HG03139 (cell line): Measurements from ENCODE around the gene MPP2.
"Not testable (repeated sequence)": the region's sequence is repeated elsewhere in the genome, so short reads cannot be mapped to it uniquely, and the experiment has no call there.

Experiments used
- ATAC-seq: cut with Tn5 transposase; IDR thresholded peaks from one replicate; pipeline ENCODE4 v1.9.1; 2021; ENCODE audit not compliant: unreplicated experiment

MPP2 gene

DNA sequence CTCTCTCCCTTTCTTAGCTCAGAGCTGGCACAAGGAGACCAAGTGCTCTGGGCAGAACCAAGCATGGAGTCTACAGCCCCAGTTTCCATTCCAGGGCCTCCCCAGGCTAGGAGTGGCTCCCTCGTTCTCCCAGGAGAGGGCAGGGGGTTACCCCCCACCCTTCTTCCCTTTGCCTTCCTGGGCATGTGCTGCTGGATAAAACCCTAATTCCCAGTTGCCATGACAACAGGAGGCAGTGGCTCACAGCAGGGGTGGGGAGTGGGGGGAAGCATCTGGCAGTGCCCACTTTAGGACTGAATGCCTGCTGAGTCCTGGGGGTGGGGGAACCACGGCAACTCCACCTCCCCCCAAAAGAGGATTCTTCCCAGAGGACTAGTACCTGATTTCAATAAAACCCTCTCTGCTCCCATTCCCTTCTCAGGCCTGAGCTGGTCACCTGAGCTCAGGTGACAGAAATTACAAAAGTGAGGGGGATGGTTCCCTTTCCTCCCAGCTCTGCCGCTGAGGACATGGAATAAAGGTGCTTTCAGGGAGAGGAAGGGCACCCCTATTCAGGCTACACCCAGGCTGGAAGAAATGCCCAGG, 1.8 kb downstream of the MPP2 start:
- no peak for ATAC-seq

DNA sequence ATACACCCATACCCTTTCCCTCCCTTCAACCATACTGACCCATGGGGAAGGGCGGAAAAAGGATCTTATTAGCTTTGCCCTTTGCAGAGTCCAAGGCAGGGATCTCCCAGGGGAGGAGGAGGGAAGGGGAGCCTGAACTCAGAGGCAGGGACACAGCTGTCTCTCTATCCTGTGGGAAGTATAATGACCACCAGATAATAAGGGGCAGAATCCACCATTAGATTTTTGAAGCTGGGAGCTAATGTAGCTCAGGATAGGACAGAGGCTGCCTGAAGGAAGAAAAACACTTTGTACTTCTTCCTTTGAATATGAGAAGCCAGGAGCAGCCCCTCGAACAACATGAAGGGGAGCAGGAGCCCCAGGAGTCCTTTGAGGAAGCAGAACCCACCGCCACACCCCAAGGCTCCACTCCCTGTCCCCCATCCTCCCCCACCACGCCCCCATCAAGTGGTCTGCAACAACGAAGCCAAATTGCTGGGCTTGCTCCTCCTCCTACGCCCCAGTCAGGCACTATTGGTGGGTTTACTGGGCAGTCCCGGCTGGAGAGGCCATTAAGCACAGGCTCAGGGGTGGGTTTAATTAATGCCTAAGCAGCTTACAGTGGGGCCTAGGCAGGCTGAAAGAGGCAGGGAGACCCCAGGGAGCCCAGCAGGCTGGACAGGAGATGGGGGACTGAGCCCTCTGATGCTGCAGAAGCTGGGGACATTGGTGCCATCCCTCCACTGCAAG, 5.3 kb downstream of the MPP2 start:
- no peak for ATAC-seq

DNA sequence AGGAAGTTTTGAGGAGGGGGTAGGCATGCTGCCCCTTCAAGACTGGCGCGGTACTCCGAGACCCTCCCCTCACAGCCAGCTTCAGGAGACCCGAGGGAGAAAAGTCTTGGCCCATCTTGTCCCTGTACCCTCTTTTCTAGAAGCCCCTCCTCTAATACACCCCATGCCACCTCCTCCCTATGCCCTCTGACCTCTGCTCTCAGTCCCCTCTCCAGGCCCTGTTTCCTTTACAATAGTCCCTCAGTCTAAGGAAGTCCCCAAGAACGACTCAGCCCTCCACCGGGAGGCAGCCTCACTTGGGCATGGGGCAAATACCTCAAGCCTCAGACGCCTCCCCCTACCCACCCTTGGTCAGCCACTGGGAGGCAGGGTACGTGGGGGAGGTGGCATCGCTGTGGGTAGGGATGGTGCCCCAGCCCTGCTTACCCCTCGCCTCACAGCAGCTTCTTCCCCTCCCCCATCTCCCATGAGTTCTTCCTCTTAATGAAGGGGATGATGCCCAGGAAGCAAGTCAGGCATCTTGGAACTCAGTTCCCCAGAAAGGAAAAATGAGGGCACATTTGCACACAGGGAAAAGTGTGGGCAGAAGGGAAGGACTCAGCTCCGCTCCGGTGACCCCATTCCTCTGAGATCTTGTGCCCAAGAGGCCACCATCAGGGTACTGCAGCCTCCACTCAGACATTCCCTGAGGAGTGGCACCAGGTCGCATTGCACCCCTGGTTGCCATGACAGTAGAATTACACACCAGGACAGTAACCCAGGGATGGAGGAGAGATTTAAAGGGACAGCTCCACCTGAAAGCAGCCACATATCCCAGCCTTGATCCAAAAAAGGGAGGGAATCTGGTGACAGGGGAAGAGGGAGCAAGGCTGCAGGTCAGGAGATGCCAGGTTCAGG, 6.2 kb downstream of the MPP2 start:
- no peak for ATAC-seq

DNA sequence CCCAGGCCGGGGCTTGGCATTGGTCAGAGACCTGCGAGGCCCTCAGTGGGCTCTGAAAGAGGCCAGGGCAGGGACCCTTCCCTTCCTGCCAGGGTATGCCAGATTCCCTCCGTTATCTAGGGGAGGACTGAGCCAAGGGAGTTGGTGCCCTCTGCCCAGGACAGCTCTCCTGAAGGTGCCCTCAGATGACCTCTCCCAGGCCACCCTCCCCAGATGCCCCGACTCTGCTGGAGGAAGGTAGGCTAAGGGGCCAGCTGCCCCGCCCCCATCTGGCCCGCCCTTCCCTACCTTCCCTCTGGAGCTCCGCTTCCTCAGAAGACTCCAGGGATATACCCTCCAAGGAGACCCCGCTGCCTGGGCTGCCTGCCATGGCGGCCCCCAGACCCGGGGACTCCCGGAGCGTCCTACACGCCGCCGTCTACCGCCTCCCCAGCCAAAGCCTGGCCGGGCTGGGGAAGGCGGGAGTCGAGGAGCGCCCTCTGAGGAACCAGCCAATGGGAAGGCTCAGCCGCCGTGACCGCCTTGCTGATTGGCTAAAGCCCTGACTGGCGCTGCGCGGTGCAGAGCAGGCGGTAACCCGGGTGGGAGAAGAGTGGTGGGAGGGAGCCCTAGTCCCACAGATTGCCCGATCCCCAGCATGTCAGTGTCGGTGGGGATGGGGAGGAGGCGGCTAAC, 7.0 kb downstream of the MPP2 start:
- ATAC-seq = no peak

DNA sequence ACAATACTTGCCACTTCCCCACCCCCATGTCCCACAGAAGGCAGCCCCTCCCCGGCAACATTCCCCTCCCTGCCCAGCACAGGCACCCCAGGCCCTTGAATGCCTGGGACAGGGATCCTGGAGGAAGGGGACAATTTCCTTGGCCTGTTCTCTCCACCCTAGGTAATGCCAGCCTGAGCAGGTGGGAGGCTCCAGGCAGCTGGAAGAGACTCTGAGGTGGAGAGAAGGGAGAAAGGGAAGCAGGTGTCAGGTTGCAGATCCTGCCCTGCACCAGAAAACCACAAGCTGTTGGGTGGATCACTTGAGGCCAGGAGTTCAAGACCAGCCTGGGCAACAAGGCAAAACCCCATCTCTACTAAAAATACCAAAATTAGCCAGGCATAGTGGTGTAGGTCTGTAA, 8.9 kb downstream of the MPP2 start:
- no peak for ATAC-seq

DNA sequence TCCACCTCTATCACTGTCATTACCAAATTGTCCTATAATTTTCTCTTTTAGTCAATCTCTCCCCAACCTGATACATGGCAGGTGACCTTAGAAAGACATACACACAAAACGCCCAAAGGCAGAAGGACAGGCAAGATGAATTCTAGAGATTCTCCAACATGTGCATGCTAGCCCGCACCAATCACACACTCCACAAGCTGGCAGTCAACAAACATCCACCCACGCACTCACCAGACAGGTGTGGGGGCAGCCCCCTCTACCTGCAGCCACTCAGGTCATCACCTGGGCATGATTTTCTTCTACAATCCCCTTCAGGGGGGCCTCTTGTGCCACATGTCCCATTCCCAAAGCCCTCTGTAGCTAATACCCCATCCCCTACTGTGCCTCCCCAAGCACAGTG, 9.5 kb downstream of the MPP2 start:
- no peak for ATAC-seq

DNA sequence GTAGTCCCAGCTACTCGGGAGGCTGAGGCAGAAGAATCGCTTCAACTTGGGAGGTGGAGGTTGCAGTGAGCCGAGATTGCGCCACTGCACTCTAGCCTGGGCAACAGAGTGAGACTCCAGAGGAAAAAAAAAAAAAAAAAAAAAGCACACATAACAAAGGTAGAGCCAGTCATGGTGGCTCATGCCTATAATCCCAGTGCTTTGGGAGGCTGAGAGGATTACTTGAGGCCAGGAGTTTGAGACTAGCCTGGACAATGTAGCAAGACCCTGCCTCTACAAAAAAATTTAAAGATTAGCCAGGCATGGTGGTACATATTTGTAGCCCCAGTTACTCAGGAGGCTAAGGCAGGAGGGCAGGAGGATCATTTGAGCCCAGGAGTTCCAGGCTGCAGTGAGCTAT, 12.8 kb downstream of the MPP2 start:
- not testable (repeated sequence) for ATAC-seq

DNA sequence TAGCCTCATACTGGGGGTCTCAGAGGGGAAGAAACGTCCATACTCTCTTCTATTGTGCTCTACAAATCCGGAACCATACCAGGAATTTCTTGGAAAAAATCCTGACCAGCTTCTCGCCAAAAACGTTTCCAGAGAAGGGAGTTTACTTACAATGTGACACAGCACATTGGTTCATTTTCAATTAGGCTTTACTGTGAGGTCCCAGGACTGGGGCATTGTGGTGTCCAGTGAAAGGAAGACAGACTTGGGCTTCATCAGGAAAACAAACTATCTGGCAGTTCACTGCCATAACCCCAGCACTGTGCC, 14.7 kb downstream of the MPP2 start:
- ATAC-seq = no peak

DNA sequence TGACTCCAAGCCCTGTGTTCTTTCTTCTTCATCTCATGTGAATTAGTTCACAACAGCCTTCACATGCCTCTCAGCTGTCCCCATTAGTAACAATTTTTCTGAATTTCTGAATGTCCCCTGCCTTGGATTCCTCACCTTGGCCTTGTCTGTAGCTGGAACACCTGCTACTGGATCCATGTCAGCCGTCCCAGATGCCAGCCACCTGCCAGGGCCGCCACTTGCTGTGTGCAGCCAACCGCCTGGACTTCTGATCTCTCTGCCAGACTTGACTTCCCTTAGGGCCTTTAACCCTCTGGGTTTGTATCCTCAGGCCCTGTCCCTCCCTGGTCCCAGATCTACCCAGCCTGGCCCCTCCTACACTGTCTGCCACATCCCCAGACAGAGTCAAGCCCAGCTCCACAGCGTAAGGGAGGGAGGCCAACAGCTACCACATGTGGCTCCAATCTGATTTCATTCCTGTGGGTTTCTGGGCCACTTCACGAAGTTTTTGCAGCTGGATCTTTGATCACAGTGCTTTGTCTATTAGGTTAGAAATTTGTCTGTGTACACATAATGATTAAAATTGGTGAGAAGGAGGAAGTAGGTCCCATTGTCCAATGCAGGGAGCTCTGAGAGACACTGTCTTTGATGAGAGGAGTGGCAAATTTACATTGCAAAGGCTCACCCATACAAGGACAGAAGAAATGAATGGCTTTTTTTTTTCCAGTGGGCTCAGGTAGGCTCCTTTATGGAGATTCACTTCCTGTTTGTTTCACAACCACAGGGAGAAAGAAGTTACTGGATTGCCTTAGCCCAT, 15.3 kb downstream of the MPP2 start:
- ATAC-seq = no peak

DNA sequence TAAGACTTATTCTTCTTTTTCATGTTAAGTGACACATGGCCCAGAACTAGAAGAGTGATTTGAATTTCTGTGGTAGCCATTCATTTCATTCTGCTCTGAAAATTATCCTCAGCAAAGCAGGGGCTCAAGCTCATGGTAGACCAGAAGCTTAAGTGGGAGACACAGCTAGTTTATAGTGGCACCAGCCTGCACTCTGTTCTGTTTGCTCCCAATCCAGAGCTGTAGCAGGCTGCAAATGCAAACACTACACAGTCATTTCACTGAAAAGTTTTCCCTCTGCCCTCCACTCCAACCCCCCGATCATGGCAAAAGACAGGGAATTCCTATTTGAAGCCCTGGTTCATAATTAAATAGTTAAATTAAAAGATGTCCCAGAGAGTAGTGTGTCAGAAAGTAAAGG, 17.1 kb downstream of the MPP2 start:
- ATAC-seq = no peak

DNA sequence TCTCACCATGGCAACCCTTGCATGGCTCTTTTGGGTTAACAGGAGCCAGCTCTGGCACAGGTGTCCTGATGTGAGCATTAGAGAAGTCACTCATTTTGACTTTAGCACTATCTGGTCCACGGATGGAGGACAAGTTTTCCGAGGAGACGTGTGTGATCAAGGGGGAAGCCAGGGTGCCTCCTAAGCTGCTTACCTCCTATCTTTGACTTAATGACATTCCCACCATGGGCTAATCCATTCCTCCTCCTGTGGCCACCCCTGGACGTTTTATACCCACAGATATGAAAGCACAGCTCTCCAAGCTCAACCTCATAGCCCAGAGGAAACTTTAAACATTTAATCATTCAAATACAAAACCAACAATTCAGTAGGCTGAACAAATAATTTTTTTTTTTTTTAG, 18.8 kb downstream of the MPP2 start:
- ATAC-seq = no peak

DNA sequence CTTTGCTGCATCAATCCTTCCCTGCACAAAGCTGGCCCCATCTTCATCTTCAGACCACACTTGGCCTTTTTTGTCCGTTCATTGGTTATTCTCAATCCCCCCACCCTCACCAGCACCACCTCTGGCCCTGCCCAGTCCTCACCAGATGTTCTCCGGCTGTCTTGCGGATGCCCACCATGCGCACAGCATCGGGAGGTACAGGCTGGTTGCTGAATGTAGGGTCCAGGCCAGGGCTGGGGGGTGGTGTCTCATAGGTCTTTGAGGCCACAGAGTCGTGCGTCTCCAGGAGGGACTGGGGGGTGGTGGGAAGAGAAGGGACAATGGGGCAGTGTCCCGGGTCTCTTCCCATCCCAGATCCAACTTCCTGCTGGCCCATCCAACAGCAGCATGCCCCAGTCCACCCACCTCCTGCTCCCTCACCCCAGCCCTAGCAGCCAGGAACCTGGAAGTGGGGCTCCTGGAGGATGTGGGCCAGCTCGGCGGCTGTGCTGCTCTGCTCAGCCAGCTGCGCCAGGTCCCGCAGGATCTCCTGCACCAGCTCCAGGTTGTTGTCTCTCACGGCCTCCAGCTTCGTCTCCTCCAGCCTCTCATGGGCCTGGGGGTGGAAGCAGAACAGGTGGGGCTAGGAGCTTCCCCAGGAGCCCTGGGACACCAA, 24.4 kb downstream of the MPP2 start:
- ATAC-seq = no peak

DNA sequence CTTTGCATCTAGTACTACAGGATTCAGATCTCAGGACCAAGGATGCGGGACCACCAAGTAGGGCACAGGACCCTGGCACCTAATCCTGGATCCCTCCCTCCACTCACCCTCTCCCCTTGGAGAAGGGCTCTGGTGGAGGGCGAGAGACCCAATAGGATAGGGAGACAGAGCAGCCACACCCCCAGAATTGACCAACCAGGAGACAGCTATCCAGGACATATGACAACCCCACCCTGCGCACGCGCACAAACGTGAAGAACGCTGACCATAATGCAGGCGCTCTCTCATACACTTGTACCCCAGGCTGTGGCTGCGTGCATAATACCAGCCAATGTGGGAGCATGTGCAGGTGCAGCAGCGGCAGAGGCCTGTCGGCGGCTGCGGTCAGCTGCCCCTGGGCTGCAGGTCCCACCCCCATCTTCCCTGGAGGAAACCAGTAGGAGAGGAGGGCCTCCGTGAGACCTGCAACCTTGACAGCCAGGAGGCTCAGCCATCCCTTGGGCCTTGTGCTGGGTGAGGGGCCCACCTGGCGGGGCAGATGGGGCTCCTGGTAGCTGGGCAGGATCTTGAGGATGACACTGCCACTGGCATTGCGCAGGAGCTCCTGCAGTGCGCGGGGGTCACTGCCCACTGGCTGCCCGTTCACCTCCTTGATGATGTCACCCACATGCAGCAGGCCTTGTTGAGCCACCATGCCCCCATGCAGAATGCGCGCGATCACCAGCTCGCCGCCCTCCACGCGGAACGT, 25.4 kb downstream of the MPP2 start:
- ATAC-seq = no peak

DNA sequence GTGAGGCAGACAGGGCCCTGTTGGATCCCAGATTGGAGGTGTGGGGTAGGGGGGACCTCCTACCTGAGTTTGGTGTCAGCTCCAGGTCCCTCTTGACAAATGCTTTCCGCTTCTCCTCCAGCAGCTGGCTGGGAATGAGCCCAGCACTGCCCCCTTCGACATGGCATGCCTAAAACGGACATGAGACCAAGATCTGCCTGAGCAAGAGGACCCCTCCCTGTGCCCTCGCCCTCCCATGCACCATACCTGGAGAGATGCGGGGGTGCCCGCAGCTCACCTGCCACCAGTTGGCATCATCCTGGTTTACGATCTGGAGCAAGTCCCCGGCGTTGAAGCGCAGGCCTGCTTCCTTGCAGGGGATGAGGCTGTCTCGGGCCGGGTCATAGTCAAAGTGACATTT, 26.2 kb downstream of the MPP2 start:
- no peak for ATAC-seq

DNA sequence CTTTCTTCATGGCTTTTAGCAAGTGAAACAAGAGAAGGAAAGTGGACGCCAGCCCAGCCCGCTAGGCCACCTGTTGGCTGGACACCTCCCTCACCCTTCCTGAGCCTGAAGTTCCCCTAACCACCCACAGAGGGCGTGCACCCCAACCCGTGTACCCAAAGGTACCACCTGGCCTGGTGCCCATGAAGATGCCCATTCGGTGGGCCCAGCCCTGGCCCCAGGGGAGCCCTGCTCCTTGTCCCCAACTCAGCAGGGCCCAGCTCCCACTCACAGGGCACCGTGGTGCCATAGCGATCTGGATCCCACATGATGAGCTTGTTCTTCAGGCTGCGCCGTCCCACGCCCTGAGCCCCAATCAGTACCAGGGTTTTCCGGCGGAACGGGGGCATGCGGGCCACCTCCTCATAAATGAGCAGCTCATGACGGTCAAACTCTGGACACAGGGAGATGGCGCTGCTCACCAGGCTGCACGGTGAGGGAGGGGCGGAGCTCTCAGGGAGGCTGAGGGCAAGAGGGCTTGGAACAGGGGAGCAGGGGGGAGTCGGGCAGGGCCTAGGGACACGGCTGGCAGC, 26.8 kb downstream of the MPP2 start:
- ATAC-seq = no peak

DNA sequence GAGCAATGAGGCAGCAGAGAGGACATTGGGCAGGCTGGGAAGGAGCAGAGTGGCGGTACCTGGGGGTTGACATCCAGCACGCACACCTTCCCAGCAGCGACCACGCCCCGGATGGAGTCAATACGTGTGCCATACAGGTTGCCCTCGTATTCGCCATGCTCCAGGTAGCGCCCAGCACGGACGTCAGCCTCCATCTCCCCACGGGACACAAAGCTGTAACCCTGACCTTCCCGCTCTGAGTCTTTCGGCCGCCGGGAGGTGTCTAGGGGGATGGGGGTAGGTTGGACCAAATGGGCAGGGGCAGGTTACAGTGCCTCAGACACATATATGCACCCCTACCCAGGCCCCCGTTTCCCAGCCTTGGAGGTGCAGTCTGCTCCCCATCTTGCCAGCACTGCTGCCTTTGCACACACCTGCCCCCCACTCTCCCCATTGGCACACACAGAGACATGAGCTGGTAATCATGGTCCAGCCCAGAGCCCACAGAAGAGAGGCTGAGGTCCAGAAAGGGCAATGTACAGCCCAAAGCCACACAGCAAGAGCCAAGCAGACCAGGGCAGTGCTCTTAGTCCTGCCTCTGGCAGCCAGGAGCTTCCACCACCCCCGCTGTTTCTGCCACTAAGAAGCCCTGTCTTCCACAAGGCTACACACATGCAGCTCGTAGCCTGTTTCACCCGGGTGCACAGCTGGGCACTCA, 27.5 kb downstream of the MPP2 start:
- ATAC-seq = no peak

DNA sequence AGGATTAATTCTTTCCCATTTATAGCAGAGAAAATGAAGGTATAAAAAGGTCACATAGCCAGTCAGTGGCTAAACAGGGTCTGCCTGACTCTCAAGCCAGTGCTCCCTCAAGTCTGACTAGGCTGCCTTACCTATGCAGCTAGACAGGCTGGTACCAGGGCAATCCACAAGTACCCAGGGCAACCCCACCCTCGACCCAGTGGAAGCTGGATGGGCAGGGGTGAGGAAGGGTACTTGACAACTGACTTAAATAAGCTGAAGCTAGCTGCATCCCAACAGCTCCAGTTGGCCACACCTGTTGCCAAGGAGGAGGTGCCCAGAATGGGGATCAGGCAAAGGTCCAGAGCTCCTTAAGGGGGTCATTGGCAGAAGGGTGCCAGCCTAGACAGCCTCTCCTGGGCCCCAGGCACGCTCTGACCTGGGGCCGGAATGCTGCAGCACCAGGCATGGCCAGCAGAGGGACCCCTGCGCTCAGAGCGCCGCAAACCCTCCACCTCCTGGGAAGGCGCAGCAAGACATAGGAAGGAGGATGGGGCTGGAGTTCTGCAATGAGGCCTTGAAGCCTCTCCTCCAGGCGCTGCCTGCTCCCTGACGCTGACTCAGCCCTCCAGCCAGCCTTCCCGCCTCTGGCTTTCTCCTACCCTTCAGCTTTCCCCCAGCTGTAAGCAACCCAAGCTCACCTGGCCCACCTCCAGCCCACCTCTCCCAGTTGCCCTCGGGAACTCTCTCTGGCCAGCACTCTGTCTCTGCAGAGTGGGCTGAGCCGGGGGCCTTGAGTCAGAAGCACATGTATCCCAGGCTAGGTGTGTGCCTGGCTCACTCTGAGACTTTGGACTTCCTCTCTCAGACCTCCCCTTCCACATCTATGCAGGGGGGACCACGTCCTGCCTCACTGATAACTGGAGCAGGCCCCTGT, 28.8 kb downstream of the MPP2 start:
- no peak for ATAC-seq
